Measurements from ENCODE around the gene ARHGEF33. TPM values are rescaled to one million over a fixed set of nuclear protein-coding genes. Genes with fewer than 3 reads are reported as not detected.

The ARHGEF33 gene
- total RNA-seq, 1 experiment from 2014 or later = 0.30 TPM

GRCh38 chr2:39015424-39015823 lies 125.7 kb downstream of the ARHGEF33 start:
- ChIA-PET CTCF (interaction anchor here (1.4 kb wide), 1 partner anchor 68 kb away, joined by 3 read pairs; no protein-coding TSS in a partner anchor), RAD21 (ENCODE audit: low non-redundant PET in 1 of 2, low total read pairs in 2 of 2, uncharacterized antibody in 2 of 2, unreplicated experiment in 2 of 2) (no interaction called here), POLR2A (no interaction called here)
- no TSS peak for BruUV-seq (replicated peaks)
- Histone ChIP-seq H3K79me2 (ENCODE audit: insufficient read depth, low read length) (no peaks in the 10 kb centered on the region), H3K9me3 (ENCODE audit: control insufficient read depth in 1 of 2, insufficient read depth in 1 of 2, low read depth in 1 of 2, low read length in 2 of 2) (no peaks in the 10 kb centered on the region), H3K9ac (ENCODE audit: low read length) (no peak overlapping the region), H3K36me3 (ENCODE audit: control insufficient read depth in 1 of 2, insufficient read depth in 2 of 2, low read length in 2 of 2) (no peaks in the 10 kb centered on the region), H3K4me3 (replicated peaks in 1 of 2; ENCODE audit: low read depth in 1 of 2, low read length in 2 of 2) (no peak overlapping the region), H3K4me1 (ENCODE audit: control insufficient read depth in 1 of 2, insufficient read depth in 2 of 2, low read length in 2 of 2) (no peaks in the 10 kb centered on the region), H3K27ac (ENCODE audit: low read depth, low read length) (no peak overlapping the region), H3K9me2 (ENCODE audit: insufficient read depth) (no peaks in the 10 kb centered on the region), H2AFZ (ENCODE audit: low read depth, low read length, poor library complexity, severe bottlenecking) (no peak overlapping the region), H3K4me2 (ENCODE audit: low read length) (no peak overlapping the region), H4K20me1 (ENCODE audit: insufficient read depth) (no peaks in the 10 kb centered on the region), H3K27me3 (ENCODE audit: insufficient read depth, low read length) (no peaks in the 10 kb centered on the region)
- intact Hi-C loops (cut with micrococcal nuclease) = no loop called here
- DNase-seq (ENCODE audit: low read depth, low spot score) (no peak), ATAC-seq (no peak)
- TF ChIP-seq CEBPB (IDR thresholded peaks at IDR 0.05; ENCODE audit: low read depth) = no peak
- no peak for TF ChIP-seq EGR1 (IDR thresholded peaks at IDR 0.05; ENCODE audit: low read depth)
- no peak for TF ChIP-seq JUND (IDR thresholded peaks at IDR 0.05)
- TF ChIP-seq ELF1 (IDR thresholded peaks at IDR 0.05; ENCODE audit: borderline replicate concordance, low read depth) = no peak

- RAD21 ChIA-PET (ENCODE audit: low non-redundant PET in 1 of 2, low total read pairs in 2 of 2, uncharacterized antibody in 2 of 2, unreplicated experiment in 2 of 2) = no interaction called here
- Histone ChIP-seq H3K27me3 (ENCODE audit: insufficient read depth, low read length) (no peaks in the 10 kb centered on the region), H3K4me2 (ENCODE audit: low read length) (no peak overlapping the region), H3K79me2 (ENCODE audit: insufficient read depth, low read length) (no peaks in the 10 kb centered on the region), H3K9me2 (ENCODE audit: insufficient read depth) (no peaks in the 10 kb centered on the region), H3K36me3 (ENCODE audit: control insufficient read depth in 1 of 2, insufficient read depth in 2 of 2, low read length in 2 of 2) (no peaks in the 10 kb centered on the region), H3K9ac (ENCODE audit: low read length) (no peak overlapping the region), H2AFZ (ENCODE audit: low read depth, low read length, poor library complexity, severe bottlenecking) (no peak overlapping the region), H3K27ac (ENCODE audit: low read depth, low read length) (no peak overlapping the region), H3K4me3 (replicated peaks in 1 of 2; ENCODE audit: low read depth in 1 of 2, low read length in 2 of 2) (no peak overlapping the region), H4K20me1 (ENCODE audit: insufficient read depth) (no peaks in the 10 kb centered on the region), H3K4me1 (ENCODE audit: control insufficient read depth in 1 of 2, insufficient read depth in 2 of 2, low read length in 2 of 2) (no peaks in the 10 kb centered on the region), H3K9me3 (ENCODE audit: control insufficient read depth in 1 of 2, insufficient read depth in 1 of 2, low read depth in 1 of 2, low read length in 2 of 2) (no peaks in the 10 kb centered on the region)
- DNase-seq (ENCODE audit: low read depth, low spot score) = no peak
- no TSS peak for BruUV-seq (replicated peaks)
- no peak for ATAC-seq
- CTCF ChIA-PET = no interaction called here
- intact Hi-C loops (cut with micrococcal nuclease) = no loop called here
- POLR2A ChIA-PET = no interaction called here
- no peak for TF ChIP-seq SP1 (IDR thresholded peaks at IDR 0.05; ENCODE audit: low read depth)
- TF ChIP-seq ZFX (IDR thresholded peaks at IDR 0.05) = no peak
- TF ChIP-seq YY1 (IDR thresholded peaks at IDR 0.05; ENCODE audit: extremely low read depth, insufficient replicate concordance, low read depth, low read length) = no peak
- no peak for TF ChIP-seq RAD21 (IDR thresholded peaks at IDR 0.05; ENCODE audit: low read depth)
- TF ChIP-seq CEBPB (IDR thresholded peaks at IDR 0.05; ENCODE audit: low read depth) = no peak
- no peak for TF ChIP-seq POLR2AphosphoS5 (IDR thresholded peaks at IDR 0.05; ENCODE audit: low read depth, low read length)
- TF ChIP-seq EGR1 (IDR thresholded peaks at IDR 0.05; ENCODE audit: low read depth) = no peak
- no peak for TF ChIP-seq ATF3 (IDR thresholded peaks at IDR 0.05)
- no peak for TF ChIP-seq POLR2A (IDR thresholded peaks at IDR 0.05; ENCODE audit: borderline replicate concordance, extremely low read depth, insufficient read depth, insufficient read length)
- TF ChIP-seq TCF7L2 (IDR thresholded peaks at IDR 0.05; ENCODE audit: borderline replicate concordance, extremely low read depth, insufficient read depth, insufficient read length) = no peak
- TF ChIP-seq REST (IDR thresholded peaks at IDR 0.05; ENCODE audit: low read depth) = no peak
- no peak for TF ChIP-seq ZBTB33 (IDR thresholded peaks at IDR 0.05; ENCODE audit: extremely low read depth, insufficient replicate concordance, low read length)
- TF ChIP-seq MAX (IDR thresholded peaks at IDR 0.05) = no peak
- TF ChIP-seq SRF (IDR thresholded peaks at IDR 0.05; ENCODE audit: low read depth) = no peak
- TF ChIP-seq ELF1 (IDR thresholded peaks at IDR 0.05; ENCODE audit: borderline replicate concordance, low read depth) = no peak
- no peak for TF ChIP-seq SIN3A (IDR thresholded peaks at IDR 0.05; ENCODE audit: low read depth)
Measured at GRCh38 chr2:39017334-39017733, 127.7 kb downstream of the ARHGEF33 start.

Measured in HCT116 (cell line).